DMS53 (cell line): ENCODE measurements around the gene FXYD4.

Experiments
- DNase-seq: peaks from one replicate; lab custom pipeline; 2025; lab: John Stamatoyannopoulos, UW

Gene FXYD4

GRCh38 chr10:43344051-43344450, 27.4 kb upstream of the FXYD4 start:
- no peak for DNase-seq

DNA sequence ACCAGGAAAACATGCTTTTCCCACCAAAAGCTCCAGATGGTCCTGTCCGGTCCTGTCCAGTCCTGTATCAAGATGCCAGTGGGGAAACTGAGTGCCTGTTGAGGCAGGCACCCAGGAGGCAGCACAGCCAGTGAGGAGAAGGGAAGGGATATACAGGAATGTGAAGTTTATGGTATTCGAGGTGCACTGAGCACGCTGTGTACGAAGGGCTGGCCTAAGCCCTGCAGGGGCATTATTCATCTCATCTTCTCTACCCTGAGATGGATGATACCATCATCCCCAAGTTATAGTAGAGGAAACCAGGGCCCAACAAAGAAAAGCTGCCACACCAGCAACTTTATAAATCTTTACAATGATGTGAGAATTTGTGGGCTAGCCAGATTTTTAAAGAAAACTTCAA, 23.4 kb upstream of the FXYD4 start:
- no peak for DNase-seq

DNA sequence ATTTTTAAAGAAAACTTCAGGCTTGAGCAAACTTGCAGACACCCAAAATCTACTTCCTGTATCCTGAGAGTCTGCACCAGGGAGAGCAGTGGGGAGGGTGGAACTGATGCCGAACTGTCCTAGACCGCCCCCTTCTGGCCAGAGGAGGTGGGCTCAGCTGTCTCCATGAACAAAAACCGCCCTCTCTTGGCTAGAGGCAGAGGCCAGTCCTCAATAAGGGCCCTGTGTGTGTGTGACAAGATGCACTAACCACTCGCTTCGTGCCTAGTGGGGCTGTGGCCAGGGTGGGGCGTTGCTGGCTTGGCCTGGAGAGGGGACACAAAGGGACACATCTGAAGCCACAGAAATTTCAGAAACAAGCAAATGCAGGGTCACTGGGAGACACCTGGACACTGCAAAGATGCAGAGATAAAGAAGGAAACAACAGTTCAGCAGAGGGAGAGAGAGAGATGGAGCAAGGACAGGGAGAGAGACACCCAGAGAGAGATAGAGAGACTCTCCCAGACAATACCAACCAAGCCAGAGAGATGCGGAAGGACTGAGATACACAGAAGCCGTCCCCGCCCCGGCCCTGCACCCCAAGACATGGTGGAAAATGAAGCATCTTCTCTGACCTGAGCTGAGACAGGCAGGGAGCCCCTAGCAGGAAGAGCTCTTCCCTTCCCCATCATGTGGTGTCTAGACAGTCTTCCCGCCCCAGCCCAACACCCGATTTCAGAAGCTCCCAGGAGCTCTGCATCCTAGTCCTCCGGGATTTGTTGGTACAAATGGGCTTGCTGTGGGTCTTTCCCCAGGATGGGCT, 22.7 kb upstream of the FXYD4 start:
- peak; percentile 89 for DNase-seq

DNA sequence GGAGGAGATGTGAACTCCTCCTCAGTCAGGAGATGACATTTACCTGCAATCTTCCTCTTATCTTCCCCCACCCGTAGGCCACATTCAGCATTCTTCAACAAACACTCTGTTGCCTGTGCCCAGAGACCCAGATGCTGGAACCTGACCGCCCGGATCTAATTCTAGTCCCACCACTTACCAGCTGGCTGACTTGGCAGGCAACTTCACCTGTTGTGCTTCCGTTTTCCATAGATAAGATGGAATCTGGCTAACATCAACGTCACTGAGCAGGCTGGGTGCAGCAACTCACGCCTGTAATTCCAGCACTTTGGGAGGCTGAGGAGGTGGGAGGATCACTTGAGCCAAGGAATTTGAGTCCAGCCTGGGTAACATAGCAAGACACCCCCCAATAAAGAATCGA, 21.3 kb upstream of the FXYD4 start:
- DNase-seq = no peak

GRCh38 chr10:43350686-43351085, 20.8 kb upstream of the FXYD4 start:
- DNase-seq = peak; percentile 40

DNA sequence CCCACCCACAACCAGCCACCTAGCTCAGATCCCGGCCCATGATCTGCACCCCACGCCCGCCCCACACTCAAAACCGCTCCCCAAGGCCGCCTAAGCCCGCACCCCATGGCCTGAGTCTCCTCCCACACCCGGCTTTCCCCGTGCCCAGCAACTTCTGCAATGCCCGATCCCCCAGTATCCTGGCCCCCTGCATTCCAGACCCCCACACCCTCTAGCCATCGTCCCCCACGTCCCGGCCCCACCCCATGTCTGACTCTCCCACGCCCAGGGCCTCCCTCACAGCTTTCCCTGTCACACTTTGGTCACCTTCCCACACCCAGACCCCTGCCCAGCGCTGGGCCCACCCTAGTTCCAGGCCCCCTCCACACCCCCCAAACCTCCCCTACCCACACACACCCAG, 20.1 kb upstream of the FXYD4 start:
- DNase-seq = no peak

- DNase-seq = peak; percentile 51
Measured at GRCh38 chr10:43352951-43353350, 18.5 kb upstream of the FXYD4 start.

- DNase-seq = peak; percentile 75
Measured at GRCh38 chr10:43353495-43354329, 17.7 kb upstream of the FXYD4 start.

- DNase-seq = peak; percentile 34
Measured at GRCh38 chr10:43354330-43354635, 17.2 kb upstream of the FXYD4 start.

GRCh38 chr10:43354879-43355380, 16.5 kb upstream of the FXYD4 start:
- no peak for DNase-seq

- no peak for DNase-seq
Measured at GRCh38 chr10:43355749-43356371, 15.6 kb upstream of the FXYD4 start.

- no peak for DNase-seq
Measured at GRCh38 chr10:43360086-43360485, 11.3 kb upstream of the FXYD4 start.

DNA sequence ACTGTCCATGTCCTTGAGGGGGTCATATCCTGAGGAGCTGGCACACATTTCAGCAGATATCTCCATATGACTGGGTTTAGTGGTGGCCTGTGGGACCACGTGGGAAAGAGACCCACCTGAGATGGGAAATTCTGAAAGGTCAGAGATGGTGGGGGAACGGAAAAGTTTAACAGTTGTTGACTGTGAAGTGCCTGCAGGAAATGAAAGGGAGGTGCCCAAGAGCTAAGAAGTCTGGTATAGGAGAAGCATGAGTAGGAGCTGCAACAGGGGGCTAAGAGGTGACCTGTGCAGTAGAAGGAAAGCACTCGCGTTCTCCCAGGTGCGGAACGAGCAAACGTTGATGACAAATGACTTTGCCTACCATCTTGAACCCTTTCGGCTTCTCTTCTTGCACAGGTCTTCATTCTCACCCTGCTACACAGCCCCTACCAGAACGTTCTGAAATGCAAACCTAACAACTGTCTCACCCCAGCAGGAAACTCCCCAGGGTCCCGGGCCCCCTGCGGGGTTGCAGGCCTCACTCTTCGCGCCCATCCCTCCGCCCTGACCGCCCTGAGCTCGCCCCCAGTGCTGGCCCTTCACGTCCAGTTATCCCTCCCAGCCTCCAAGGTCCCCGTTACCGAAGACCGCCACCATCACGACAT, 9.8 kb upstream of the FXYD4 start:
- peak; percentile 61 for DNase-seq

GRCh38 chr10:43362191-43362839, 9.1 kb upstream of the FXYD4 start:
- peak; percentile 99 for DNase-seq

- peak; percentile 25 for DNase-seq
Measured at GRCh38 chr10:43365001-43365400, 6.4 kb upstream of the FXYD4 start.

- no peak for DNase-seq
Measured at GRCh38 chr10:43369921-43370320, 1.5 kb upstream of the FXYD4 start.

DNA sequence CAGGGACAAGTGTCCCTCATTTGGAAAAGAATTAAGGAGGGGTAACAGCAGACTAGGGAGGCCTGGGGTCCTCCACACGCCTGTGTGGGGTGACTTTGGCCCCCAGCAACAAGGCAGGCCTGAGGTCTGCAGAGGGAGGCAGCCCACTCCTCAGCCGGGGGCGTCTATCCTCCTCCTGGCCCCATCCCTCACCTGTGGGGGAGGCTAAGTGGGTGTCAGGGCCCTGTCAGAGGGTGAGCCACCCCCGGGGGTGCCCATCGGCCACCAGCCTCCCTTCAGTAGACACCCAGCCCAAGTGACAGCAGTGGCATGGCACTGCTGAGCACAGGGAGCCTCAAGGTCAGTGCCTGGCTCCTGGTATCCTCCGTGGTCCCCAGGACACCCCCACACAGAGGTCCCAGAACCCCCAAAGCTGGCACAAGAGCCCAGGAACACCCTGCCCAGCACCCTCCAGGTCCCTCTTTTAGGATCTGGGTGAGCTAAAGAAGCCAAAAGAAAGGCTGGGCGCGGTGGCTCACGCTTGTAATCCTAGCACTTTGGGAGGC, 693 bp upstream of the FXYD4 start:
- DNase-seq = no peak

- no peak for DNase-seq
Measured at GRCh38 chr10:43372765-43373361, 1.4 kb downstream of the FXYD4 start.

DNA sequence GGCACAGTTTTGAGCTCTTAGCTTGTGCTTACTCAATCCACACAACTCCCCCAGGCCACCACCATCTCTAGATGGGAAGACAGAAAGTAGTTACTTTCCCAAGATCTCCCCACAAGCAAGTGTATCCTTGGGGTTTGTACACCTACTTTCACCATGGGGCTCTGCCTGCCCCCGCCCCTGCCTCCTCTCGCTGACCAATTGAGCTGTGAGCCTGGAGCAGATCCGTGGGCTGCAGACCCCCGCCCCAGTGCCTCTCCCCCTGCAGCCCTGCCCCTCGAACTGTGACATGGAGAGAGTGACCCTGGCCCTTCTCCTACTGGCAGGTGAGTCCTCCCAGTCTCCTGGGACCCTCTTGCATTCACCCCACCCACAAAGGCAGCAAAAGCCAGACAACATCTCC, 2.0 kb downstream of the FXYD4 start:
- DNase-seq = no peak

DNA sequence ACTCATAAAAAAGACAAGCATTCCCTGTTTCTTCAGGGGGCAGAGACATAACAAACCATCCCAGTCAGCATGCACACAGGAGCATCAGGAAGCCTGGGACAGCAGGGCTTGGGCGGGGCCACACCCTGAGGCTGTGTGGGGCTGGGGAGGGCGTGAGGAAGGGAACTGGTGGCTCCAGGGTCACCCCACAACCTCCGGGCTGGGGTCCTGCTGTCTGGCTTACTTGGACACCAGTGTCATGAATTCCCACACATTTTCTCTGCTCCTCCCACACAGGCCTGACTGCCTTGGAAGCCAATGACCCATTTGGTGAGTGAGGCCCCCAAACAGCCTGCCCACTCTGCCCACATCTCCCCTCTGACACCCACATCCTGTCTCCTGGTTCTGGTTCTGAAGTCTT, 2.8 kb downstream of the FXYD4 start:
- no peak for DNase-seq

- DNase-seq = no peak
Measured at GRCh38 chr10:43375401-43376020, 4.1 kb downstream of the FXYD4 start.
